HG02870 (cell line): ENCODE measurements around the gene SF3B2.
"Not testable (repeated sequence)": the region's sequence is repeated elsewhere in the genome, so short reads cannot be mapped to it uniquely, and the experiment has no call there.

Experiments
- ATAC-seq: cut with Tn5 transposase; IDR thresholded peaks from one replicate; pipeline ENCODE4 v1.9.1; 2021; ENCODE audit warnings: mild to moderate bottlenecking, moderate library complexity; ENCODE audit not compliant: unreplicated experiment

The SF3B2 gene

DNA sequence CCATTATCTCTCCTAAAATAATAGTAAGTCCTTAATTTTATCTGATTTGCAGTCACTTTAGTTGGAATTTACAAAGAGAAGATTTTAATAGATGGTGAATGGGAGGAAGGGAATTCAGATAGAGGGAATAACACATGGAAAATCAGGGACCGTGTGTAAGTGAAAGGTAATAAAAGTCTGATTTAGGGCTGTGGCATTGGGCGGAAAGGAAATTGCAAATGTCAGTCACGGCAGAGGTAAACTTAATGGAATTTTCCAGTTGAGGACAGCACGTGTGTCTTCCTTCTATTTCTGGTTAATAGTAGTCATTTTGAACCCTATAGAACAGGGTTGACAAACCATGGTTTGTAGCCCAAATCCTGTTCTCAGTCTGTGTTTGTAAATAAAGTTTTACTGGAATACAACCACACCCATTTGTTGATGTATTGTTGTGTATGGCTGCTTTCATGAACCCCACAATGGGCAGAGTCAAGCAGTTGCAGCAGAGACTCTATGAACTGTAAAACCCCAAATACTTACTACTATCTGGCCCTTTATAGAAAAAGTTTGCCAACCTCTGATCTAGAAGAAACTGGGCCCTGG lies 52.0 kb downstream of the SF3B2 start:
- no peak for ATAC-seq

GRCh38 chr11:66106786-66107599 lies 54.8 kb downstream of the SF3B2 start:
- ATAC-seq = no peak

GRCh38 chr11:66107600-66108510 lies 55.7 kb downstream of the SF3B2 start:
- no peak for ATAC-seq

GRCh38 chr11:66109294-66109693 lies 57.1 kb downstream of the SF3B2 start:
- ATAC-seq = no peak

- ATAC-seq = no peak
These were observed 59.0 kb downstream of the SF3B2 start for GRCh38 chr11:66111158-66111557.

DNA sequence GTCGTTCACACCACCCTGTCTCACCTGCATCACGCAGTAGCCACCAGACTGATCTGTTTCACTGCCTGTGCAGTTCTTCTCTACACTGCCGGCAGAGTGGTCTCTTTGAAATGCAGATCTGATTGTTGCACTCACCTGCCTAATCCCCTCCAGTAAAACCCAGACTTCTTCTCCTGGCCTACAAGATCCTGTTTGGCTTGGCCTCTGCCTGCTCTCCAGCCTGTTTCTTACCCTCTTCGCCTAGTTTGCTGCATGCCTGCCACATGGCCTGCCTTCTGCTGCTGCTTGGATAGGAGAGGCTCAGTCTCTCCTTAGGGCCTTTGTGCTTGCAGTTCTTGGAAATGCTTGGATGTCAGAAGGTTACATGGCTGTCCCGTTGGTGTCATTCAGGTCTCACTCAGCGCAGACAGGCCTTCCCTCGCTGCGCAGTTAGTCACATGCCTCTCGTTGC lies 59.9 kb downstream of the SF3B2 start:
- ATAC-seq = no peak

GRCh38 chr11:66112601-66113499 lies 60.7 kb downstream of the SF3B2 start:
- no peak for ATAC-seq

DNA sequence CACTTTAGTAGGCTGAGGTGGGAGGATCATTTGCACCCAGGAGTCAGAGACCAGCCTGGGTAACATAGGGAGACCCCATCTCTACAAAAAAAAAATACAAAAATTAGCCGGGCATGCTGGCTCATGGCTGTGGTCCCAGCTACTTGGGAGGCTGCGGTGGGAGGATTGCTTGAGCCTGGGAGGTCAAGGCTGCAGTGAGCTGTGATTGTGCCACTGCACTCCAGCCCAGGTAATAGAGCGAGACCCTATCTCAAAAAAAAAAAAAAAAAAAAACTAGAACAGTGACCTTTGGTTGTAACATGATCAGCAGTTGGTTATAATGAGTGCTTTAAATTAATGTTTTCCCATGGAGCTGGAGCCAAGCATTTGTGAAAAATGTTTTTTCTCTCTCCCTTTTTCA lies 62.8 kb downstream of the SF3B2 start:
- ATAC-seq = not testable (repeated sequence)

DNA sequence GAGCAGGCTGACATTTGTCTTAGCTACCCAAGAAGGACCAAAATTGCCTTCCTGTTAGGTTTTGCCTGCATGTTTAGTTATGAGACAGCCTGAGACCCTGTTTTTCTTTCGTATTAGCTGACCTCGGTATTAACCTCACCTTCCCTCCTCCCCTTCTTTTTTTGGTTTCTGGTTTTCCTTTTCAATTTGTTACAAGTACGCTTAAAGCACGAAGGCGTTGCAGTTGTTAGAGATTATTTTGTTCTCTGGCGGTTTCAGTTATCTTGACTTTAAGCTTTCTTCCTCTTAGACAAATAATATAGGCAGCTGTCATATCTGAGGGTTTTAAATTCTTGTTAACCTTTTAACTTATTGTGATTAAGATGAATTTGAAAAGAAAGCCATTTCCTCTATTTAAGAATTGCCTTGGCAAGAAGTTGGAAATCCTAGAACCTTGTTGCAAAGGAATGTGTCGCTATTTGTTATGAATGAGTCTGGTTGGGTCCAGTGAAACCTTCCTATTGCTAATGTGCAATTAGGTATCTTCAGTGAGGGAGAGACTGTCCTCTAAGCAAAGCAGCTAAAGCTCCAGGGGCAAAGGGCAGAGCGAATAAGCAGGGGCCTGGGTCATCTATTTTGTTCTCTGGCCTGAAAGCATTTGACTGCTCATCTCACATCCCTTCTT lies 63.6 kb downstream of the SF3B2 start:
- peak; percentile 60 for ATAC-seq

GRCh38 chr11:66116576-66117361 lies 64.6 kb downstream of the SF3B2 start:
- ATAC-seq = no peak

DNA sequence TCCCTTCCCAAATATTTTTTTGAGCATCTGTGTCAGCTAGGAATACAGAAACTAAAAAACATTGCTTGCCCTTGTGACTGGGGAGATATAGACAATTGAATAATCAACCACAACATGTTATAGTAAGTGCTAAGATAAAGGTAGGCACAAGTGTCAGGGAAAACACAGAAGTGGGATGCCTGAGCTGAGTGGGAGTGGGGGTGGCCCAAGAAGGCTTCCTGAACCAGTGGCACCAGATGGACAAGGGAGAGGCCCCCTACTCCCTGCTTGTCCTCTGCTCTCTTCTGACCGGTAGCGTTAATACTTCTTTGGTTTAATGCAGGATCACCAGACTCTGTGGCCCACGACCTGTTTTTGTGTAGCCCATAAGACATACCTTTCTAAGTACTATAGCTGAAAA lies 66.7 kb downstream of the SF3B2 start:
- no peak for ATAC-seq
